Stimulated activated naive CD4-positive, alpha-beta T cell (primary cell): Measurements from ENCODE around the gene MRPL27.
"Not testable (repeated sequence)": the region's sequence is repeated elsewhere in the genome, so short reads cannot be mapped to it uniquely, and the experiment has no call there.

ENCODE experiments used
- DNase-seq, 6 experiments: peaks; one replicate each; lab custom pipeline; 2025; lab: John Stamatoyannopoulos, UW

Gene MRPL27

DNA sequence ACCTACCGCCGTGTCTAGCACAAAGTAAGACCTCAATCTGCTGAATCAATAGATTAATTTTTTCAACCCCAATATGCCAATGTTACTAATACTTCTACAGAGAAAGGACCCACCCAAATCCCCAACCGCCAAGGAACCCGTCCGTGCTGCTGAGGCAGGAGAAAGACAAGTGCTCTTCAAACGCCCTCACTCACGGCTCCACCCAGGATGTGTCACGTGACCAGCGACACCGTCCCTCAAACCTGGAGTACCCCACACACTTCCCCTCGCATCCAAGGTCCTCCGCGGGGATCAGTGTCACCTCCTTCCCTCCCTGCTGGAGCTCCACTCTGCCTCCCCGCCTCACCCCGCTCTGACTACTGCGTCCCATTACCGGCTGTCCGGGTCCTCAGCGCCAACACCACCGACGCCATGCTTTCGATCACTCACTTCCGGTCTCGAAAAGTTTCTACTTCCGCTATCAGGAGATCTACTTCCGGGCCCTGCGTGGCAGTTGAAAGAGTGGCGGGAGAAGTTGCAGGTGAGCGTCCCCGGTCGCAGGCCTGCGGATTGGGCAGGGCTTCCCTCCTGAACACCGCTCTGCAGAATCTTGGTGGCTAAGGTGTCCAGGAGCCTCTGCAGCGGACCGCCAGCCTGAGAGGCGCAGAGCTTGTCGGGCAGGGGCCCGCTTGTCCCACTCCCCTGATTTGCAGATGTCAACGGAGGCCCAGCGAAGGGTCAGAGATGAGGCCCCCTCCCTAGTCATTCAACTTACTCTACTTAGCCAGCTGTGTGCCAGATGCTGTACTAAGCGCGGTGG, at the start of gene MRPL27, which contains the start of gene EME1:
TSS of gene MRPL27 (minus strand) at position 427 of the 799 bp plus-strand sequence. CDS start at position 413, 14 bp downstream.
TSS of gene EME1 (plus strand) at position 472 of the 799 bp plus-strand sequence. CDS start 1,980 bp downstream, outside the sequence.
- DNase-seq: peak; percentile 74 to 100 (median 92)

DNA sequence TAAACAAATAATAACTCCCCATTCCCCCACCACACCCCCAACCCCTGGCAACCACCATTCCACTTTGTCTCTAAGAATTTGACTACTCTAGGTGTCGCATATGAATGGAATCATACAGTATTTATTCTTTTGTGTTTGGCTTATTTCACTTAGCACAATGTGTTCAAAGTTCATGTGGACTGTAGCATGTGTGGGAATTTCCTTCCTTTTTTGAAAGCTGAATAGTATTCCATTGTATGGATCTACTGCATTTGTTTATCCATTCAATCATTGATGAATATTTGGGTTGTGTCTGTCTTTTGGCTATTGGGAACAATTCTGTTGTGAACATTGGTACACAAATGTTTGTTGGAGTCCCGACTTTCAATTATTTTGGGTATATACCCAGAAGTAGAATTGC, 49.8 kb upstream of the MRPL27 start:
- no peak for DNase-seq

DNA sequence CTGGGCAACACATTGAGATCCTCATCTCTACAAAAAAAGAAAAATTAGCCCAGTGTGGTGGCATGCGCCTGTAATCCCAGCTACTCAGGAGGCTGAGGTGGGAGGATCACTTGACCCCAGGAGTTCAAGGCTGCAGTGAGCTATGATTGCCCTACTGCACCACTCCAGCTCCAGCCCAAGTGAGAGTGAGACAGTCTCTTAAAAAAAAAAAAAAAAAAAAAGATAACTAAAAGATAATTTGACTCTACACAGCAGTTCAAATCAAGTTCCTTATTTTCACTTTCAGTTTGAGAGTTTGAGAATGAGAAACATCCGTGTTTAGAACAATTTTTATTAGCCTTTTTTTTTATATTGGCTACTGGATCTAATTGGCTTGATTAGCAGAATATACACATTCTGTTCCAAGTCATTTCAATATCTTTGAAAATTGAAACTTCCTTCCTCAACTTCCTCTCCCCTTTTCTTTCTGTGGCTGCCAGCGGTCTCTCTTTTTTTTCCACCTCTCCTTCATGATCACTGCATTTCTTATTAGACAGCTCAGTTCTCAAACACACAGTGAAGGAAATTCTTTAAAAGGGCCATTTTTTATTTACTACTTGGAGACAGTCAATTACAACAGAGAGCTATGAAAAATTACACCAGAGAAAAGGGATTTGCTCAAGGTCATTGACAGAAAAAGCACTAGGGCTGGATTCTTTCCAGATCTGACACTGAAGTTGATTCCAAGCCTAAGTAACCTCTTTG, 48.5 kb upstream of the MRPL27 start:
- DNase-seq: peak in 2 of 6 experiments; percentile 48 to 49

DNA sequence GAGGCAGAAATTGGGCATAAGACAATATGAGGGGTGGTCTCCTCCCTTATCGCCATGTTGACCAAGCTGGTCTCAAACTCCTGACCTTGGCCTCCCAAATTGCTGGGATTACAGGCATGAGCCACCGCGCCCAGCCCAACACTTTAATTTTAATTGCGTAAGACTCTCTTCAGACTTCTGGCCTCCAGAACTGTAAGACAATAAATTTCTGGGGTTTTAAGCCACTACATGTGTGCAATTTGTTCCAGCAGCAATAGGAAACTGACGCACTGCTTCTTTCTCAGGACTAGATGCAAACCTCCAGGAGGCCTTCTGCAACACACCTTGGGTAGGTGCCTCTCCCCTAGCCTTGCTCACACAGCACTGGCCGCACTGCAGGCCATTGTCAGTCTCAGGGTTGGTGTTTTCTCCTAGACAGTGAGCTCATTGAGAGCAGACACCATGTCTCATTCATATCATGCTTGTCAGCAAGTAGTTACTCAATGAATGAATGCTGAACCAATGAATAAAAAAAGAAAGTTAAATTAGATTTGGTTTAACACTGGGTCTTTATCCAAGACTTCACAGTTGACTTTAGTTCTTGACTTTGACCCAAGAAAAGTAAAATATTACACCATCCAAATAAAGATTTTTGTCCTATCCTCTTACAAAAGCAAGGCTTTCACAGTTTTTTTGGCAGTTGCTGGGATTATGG, 47.6 kb upstream of the MRPL27 start:
- DNase-seq: no peak

DNA sequence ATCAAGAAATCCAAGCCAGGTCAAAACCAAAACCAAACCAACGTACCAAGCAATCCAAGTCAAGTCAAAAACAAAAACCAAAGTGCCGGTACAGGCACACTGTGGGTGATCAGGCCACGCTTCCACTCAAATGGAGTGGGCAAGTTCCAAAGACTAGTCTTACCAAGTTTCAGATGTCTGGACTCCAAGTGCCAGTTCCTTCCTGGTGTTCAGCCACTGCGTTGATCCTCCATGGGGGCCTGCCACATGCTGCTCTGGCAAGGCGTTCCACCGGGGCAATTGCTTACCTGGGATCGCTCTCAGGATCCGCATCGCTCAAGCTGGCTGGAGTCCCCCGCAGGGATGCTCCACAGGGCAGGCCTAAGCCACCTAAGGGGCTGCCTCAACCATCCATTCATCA, 46.6 kb upstream of the MRPL27 start:
- not testable (repeated sequence) for DNase-seq

DNA sequence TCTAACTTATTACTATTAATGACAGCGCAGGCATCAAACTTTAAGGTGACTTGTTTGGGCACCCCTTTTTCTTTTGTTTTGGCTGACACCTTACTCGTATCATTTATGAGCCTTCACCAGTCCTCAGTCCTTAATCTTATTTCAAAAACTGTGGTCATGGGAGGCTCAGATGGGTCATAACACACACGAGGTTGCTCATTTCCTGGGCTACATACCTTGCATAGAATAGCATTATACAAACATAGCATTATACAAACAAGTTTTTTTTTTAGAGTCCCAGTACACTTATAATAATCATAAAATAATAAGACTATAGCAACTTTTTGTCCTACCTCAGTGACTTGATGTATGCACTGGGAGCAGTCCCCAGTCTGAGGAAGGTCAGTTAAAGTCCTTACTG, 41.8 kb upstream of the MRPL27 start:
- DNase-seq: no peak

DNA sequence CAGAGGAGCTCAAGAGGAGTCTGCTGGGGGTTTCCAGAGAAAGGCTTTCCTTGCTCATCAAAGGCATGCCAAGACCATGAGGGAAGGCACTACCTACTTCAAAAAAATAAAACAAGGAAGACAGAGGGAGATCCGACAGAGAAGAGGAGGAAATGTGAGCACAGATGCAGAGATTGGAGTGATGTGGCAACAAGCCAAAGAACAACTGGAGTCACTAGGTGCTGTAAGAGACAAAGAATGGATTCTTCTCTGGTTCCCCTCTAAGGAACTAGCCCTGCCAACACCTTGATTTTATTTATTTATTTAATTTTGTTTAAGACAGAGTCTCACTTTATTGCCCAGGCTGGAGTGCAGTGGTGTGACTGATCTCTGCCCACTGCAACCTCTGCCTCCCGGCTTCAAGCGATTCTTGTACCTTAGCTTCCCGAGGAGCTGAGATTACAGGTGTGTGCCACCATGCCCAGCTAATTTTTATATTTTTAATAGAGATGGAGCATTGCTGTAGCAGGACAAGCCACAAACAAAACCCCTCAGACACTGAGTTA, 39.3 kb upstream of the MRPL27 start:
- no peak for DNase-seq

DNA sequence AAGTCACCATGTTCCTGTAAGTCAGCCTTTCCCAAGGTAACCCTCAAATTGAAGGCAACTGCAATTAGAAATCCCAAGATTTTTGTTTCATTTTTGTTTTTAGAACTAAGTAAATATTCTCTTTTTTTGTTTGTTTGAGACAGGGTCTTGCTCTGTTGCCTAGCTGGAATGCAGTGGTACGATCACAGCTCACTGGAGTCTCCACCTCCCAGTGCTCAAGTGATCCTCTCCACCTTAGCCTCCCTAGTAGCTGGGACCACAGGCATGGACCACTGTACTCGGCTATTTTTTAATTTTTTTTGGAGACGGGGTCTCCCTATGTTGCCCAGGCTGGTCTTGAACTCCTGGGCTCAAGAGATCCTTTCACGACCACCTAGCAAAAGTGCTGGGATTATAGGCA, 34.9 kb upstream of the MRPL27 start:
- no peak for DNase-seq

DNA sequence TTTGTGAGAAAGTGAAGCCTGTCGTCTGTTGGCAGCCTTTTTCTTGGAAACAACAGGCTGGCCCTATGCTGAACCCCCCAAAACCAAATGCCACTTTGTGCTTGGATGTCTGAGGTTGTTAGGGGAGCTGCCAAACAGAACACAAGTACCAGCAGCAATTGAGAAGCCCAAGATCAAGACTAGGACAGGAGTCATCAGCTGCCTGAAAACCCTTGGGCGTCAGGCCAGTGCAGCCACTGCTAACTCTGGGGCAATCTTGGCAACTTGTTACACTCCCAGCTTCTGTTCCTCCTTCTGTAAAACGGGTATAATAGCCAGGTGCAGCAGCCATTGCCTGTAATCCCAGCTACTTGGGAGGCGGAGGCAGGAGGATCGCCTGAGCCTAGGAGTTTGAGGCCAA, 33.6 kb upstream of the MRPL27 start:
- DNase-seq: no peak

DNA sequence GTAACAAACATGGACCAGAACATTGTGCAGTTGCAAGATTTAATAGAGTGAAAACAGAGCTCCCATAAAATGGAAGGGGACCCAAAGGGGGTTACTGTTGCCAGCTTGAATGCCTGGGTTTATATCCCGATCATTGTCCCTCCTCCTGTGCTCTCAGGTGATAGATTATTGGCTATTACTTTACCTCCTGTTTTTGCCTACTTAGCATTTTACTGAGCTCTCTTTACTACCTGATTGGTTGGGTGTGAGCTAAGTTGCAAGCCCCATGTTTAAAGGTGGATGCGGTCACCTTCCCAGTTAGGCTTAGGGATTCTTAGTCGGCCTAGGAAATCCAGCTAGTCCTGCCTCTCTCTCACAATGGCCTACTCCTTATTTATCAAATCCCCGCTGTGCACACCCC, 32.4 kb upstream of the MRPL27 start:
- not testable (repeated sequence) for DNase-seq

DNA sequence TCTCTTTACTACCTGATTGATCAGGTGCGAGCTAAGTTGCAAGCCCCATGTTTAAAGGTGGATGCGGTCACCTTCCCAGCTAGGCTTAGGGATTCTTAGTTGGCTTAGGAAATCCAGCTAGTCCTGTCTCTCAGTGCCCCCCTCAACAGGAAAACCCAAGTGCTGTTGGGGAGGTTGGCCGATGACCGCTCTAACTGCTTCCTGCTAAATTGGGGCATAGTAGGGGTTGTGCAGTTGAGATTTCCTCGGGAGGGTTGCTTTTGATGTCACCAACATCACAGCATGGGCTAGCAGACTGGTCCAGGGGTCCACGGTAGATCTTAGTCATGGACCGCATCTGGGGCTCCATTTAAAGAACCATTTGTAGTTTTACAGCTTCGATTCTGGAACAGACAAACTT, 26.6 kb upstream of the MRPL27 start:
- not testable (repeated sequence) for DNase-seq

DNA sequence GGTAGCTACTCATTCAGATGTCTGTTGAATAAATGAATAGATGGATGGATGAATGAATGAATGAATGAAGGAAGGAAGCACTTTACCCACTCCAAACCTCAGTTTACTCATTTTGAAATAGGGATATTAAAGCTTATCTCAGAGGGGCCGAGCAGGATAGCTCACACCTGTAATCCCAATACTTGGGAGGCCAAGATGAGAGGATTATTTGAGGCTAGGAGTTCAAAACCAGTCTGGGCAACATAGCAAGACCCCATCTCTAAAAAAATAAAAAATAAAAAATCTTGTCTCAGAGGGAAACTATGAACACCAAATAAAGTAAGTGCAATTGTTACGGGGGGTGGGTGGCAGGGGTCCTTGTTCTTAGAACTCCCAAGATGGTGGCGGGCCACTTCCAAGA, 25.7 kb upstream of the MRPL27 start:
- not testable (repeated sequence) for DNase-seq

DNA sequence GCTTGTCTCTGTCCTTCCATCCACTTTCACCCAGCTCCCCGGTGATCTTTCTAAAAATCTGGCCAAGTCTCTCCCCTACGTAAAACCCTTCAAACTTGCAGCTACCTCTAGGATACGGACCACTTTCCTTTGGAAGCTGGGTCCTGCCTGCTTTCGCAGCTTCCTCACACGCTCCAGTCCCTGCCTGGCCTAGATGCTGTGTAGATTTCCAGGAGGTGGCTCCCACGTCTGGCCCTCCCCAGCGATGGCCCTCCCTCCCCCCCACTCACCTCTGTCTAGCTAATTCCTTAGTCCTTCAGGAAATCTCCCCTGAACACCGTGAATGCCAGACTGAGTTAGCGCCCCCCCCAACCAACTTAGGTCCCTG, 24.9 kb upstream of the MRPL27 start:
- DNase-seq: peak in 1 of 6 experiments; percentile 10

DNA sequence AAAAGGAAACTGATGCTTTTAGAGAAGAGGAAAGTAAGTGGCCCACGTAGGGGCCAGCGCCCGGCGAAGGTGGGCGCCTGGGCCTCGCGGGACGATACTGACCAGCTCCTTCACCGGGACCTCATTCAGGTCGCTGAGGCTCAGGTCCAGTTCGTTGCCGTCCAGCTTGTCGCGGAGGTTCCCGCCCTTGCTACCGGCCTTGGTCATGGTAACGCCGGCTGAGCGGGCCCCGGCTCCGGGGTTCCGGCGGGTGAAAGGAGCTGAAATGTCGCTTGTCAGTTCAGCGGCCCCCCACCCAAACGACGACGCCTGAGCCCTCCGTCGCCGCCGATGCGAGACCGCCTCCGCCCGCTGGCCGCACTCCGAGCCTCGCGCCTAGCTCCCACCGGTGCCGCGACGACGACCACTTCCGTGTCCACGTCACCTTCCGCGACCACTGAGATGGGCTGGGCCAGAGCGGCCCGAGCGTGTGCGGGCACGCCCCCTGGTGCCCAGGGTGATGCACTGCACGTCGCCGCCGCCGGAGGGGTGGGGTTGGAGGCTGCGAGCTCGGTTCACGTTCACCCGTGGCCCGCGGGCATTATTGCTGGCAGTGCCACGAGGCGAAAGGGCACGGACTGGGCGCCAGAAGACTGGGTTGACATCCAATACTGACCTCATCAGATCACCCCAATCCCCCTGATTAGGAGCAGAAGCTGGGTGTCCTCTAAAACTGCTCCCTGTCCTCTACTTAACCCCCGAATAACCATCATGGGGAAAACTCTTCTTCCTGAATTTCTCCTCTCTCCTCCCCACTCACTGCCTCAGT, 24.3 kb upstream of the MRPL27 start, which contains the start of gene LRRC59:
TSS of gene LRRC59 (minus strand) at position 413 of the 808 bp plus-strand sequence. CDS start at position 207, 206 bp downstream.
- DNase-seq: peak; percentile 80 to 95 (median 89)

DNA sequence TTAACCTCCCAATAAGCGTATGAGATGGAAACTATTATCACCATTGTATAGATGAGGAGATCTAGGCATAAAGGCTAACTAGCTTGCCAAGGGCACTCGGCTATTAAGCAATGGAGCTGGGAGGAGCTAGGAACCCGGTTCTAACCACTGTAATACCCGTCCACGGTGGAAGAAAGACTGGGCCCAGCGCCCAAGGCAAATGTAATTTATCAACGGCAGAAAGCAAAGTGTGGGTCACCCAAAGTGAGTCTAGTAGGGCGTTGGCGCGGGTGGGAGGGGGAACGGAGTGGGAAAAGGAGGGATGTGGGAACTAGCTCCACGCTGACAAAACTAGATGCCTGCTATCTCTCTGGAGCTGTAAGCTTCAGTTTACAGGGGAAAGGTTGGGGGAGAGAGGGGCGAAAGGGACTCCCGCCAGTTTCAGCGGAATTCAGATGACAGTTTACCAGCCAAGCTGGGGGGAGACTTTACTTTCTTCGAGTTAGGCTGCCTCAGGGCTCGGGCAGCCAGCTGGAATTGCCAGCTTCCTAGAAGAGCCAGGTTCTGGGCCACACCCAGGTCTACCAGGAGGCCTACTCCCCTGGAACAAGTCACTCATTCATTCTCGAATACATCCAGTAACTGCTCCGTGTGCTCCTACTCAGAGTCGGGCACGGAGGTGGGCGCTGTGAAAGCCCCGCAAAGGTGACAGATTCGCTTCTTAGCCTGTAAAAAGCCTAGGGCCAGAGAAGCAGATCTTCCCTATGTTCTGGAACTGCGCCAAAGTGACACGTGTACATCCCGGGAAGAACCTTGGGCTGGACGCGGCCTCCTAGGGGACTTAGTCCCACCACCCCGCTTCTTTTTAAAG, 23.5 kb upstream of the MRPL27 start:
- peak in 2 of 6 experiments; percentile 31 to 33 for DNase-seq

DNA sequence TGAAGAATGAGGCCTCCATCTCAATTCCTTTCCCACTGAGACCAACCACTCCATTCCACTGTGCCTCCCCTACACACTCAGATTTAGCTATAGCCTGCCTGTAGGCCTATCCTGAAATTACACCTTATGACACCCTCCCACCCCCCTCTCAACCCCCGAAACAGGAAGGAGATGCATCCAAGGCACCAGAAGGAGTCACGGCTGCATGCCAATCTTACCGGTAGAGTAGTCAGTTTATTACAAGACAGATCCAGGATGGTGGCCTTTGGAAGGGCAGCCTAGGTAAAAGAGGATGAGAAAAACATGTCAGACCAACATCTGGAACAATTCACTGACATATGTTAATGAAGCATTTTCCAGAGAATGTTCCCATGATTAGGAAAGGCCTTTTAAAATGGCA, 21.7 kb upstream of the MRPL27 start:
- DNase-seq: no peak

DNA sequence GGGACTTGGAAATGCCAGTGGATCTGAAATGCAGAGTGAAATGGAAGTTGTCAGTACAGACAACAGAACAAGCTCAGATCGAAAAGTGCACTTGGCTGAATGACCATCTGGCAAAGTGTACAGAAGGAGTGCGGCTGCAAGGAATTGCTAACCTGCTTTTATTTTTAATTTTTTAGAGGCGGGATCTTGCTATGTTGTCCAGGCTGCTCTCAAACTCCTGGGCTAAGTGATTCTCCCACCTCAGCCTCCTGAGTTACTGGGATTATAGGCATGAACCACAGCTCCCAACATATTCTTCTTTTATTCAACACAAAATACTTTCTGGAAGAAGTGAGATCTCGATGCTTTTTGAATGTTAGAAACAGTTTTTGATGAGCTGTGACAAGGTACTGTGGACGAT, 20.7 kb upstream of the MRPL27 start:
- no peak for DNase-seq

DNA sequence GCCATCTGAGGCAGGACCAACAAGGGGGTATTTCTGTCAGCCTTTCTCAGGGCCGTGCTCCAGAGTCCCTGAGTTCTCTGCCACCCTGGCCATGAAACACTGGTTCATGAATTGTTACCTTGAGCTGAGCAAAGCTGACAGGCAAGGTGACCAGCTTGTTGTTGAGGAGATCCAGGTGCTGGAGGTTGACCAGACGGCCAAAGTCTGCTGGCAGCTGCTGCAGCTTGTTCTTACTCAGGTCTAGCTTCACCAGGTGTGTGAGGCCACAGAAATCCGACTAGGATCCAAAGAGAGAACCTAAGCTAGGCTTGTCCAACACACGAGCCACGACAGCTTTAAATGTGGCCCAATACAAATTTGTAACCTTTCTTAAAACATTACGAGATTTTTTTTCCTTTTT, 19.6 kb upstream of the MRPL27 start:
- DNase-seq: no peak

DNA sequence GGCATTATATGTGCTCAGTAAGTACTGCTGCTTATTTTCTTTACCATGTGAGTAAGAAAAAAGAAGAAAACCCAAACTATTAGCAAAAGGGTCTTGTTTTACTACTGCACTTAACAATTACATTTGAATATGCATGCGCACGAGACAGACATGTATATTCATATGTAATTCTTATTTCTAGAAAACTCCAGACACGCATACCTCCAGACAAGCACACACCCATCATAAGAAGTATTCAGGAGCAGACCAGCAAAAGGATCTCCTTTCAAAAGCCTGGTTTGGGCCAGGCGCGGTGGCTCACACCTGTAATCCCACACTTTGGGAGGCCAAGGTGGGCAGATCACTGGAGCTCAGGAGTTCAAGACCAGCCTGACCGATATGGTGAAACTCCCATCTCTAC, 16.6 kb upstream of the MRPL27 start:
- no peak for DNase-seq

DNA sequence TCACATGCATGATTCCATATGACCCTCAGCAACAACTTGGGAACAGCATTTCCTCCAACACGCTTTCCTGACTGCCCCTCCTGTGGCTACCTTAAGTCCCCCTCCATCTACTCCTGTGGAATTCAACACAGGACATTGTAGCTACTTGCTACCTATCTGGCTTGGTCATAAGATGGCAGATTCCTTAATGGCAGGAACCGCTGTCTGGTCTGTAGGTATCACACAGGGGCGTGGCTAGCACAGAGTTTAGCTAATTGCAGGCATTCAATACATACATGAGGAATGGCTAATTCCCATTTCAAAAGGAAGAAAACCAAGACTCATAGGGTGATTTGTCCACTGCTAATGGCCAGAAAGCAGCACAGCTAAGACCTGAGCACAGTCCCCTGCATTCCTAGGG, 15.7 kb upstream of the MRPL27 start:
- no peak for DNase-seq
